Ishikawa (cell line): ENCODE data around the gene PPM1F.

Experiments
- CEBPB ChIP-seq: IDR thresholded peaks from 2 replicates; pipeline ENCODE4 v1.6.1; 2012
- CREB1 ChIP-seq: IDR thresholded peaks from 2 replicates; pipeline ENCODE4 v1.6.1; 2012; ENCODE audit warnings: low read depth
- EGR1 ChIP-seq: IDR thresholded peaks from 2 replicates; pipeline ENCODE4 v1.6.1; 2012
- EP300 ChIP-seq: IDR thresholded peaks from 2 replicates; pipeline ENCODE4 v1.6.1; 2012; ENCODE audit warnings: borderline replicate concordance
- FOXM1 ChIP-seq: IDR thresholded peaks from 2 replicates; pipeline ENCODE4 v1.6.1; 2012; ENCODE audit warnings: low read depth, borderline replicate concordance
- MAX ChIP-seq: IDR thresholded peaks from 2 replicates; pipeline ENCODE4 v1.6.1; 2012
- NFIC ChIP-seq: IDR thresholded peaks from 2 replicates; pipeline ENCODE4 v1.6.1; 2012
- RAD21 ChIP-seq: IDR thresholded peaks from 2 replicates; pipeline ENCODE4 v1.6.1; 2012; ENCODE audit warnings: low read depth
- TAF1 ChIP-seq: IDR thresholded peaks from 2 replicates; pipeline ENCODE4 v1.6.1; 2012; ENCODE audit warnings: low read depth, mild to moderate bottlenecking
- TCF12 ChIP-seq: IDR thresholded peaks from 2 replicates; pipeline ENCODE4 v1.6.1; 2012; ENCODE audit warnings: low read depth
- TEAD4 ChIP-seq: IDR thresholded peaks from 2 replicates; pipeline ENCODE4 v1.6.1; 2012
- YY1 ChIP-seq: IDR thresholded peaks from 2 replicates; pipeline ENCODE4 v1.6.1; 2012; ENCODE audit warnings: low read depth
- ZBTB7A ChIP-seq: IDR thresholded peaks from 2 replicates; pipeline ENCODE4 v1.6.1; 2012; ENCODE audit warnings: low read depth
- TF ChIP-seq, protein P1 (sequence below): IDR thresholded peaks from 2 replicates; pipeline ENCODE4 v1.6.1; 2012
- TF ChIP-seq, protein P2 (sequence below): IDR thresholded peaks from 2 replicates; pipeline ENCODE4 v1.6.1; 2012; ENCODE audit warnings: low read depth, mild to moderate bottlenecking

Gene PPM1F

DNA sequence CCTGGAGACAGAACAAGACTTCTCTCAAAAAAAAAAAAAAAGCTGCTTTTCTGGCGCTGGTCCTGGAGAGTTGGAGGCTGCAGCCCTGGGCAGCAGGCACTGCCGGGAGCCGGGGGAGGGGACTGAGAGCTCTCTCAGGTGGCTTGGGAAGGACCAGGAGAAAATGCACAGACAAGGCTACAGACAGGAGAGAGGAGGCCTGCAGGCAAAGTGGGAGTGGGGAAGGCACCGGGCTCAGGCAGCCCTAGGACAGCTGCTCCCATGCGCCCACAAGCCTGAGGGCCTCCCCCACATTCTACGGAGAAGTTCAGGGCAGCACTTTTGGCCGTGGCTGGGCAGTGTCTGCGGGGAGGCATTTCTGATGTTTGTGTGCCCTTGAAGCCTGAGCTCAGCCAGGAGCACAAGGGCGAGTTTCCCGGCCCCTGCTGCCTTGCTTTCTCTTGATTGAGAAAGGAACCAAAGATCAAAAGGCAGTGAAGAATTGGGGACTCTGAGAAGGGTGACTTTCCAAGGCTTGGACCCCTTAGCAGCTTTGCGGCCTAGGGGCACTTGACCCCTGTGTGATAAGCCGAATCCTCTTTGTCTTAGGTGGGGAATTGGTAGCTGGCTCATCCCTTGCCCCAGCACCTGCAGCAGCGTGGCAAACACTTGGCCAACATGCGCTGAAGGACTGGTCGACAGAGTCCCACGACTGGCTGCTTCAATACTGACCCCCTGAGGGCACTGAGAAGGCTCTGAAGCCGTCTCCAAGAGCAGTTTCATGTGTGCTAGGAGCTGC, 35.3 kb downstream of the PPM1F start:
- TF ChIP-seq, protein P1, sequence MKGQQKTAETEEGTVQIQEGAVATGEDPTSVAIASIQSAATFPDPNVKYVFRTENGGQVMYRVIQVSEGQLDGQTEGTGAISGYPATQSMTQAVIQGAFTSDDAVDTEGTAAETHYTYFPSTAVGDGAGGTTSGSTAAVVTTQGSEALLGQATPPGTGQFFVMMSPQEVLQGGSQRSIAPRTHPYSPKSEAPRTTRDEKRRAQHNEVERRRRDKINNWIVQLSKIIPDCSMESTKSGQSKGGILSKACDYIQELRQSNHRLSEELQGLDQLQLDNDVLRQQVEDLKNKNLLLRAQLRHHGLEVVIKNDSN: no peak
- TF ChIP-seq YY1 (no peak), RAD21 (no peak), TCF12 (no peak), NFIC (no peak), ZBTB7A (no peak), TEAD4 (no peak), FOXM1 (no peak), CREB1 (no peak), CEBPB (no peak), EP300 (no peak), MAX (no peak), TAF1 (no peak), EGR1 (no peak)
- TF ChIP-seq, protein P2, sequence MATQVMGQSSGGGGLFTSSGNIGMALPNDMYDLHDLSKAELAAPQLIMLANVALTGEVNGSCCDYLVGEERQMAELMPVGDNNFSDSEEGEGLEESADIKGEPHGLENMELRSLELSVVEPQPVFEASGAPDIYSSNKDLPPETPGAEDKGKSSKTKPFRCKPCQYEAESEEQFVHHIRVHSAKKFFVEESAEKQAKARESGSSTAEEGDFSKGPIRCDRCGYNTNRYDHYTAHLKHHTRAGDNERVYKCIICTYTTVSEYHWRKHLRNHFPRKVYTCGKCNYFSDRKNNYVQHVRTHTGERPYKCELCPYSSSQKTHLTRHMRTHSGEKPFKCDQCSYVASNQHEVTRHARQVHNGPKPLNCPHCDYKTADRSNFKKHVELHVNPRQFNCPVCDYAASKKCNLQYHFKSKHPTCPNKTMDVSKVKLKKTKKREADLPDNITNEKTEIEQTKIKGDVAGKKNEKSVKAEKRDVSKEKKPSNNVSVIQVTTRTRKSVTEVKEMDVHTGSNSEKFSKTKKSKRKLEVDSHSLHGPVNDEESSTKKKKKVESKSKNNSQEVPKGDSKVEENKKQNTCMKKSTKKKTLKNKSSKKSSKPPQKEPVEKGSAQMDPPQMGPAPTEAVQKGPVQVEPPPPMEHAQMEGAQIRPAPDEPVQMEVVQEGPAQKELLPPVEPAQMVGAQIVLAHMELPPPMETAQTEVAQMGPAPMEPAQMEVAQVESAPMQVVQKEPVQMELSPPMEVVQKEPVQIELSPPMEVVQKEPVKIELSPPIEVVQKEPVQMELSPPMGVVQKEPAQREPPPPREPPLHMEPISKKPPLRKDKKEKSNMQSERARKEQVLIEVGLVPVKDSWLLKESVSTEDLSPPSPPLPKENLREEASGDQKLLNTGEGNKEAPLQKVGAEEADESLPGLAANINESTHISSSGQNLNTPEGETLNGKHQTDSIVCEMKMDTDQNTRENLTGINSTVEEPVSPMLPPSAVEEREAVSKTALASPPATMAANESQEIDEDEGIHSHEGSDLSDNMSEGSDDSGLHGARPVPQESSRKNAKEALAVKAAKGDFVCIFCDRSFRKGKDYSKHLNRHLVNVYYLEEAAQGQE: no peak

DNA sequence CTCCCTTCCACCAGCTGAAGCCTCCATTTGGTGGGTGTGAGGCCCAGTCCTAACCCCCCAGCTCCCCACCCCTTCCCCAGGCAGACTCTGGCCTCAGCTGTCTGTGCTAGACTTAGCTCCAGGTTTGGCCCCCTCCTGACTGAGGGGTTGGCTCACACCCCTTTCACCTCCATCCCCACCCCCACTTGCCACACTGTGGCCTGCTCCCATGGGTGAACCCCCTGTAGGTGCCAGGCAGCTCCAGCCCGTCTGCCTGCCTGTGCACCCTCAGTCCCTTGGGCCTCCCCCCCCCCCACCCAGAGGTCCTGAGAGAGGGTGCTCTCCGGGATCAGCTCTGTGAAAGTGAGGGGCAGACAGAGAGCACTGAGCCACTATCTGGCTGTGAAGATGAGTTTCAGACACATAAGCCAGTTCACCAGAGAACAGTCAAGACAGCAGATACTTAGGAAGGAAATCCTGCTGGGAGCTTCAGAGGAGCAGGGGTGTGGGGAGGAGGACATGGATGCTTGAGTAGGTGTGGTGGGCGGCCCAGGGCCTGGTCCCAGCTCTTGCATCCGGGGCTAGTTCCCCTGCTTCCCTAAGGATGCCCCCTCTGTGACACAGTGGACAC, 36.2 kb downstream of the PPM1F start:
- no peak for TF ChIP-seq FOXM1
- TF ChIP-seq MAX: no peak
- TF ChIP-seq TCF12: no peak
- TF ChIP-seq YY1: no peak
- TF ChIP-seq NFIC: no peak
- TF ChIP-seq TAF1: no peak
- TF ChIP-seq RAD21: no peak
- TF ChIP-seq TEAD4: no peak
- no peak for TF ChIP-seq CEBPB
- TF ChIP-seq ZBTB7A: no peak
- TF ChIP-seq CREB1: no peak
- TF ChIP-seq EP300: no peak
- TF ChIP-seq EGR1: no peak
- TF ChIP-seq, protein P2: no peak

- TF ChIP-seq MAX (no peak), TAF1 (no peak), CEBPB (no peak), TCF12 (no peak), EP300 (no peak), NFIC (no peak), CREB1 (no peak), EGR1 (no peak), FOXM1 (no peak), YY1 (no peak), ZBTB7A (no peak)
- TF ChIP-seq, protein P2: no peak
Measured at GRCh38 chr22:21915624-21916308, 36.9 kb downstream of the PPM1F start.

DNA sequence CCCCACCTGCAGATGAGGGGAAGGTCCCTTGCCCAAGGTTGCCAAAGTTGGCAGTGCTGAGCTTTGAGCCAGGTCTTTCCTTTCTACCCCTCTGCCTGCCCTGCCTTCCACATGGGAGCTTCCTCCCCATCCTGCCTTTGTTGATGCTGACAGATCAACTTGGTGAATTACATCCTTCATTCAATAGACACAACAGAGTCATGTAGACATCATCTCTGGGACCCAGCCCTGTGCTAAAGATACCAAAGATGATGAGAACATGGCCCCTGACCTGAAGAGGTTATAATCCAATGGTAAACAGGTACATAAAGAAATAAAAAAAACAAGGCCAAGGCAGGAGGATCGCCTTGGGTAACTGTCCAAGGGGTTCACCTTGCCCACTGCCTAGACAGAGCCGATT, 42.8 kb downstream of the PPM1F start:
- no peak for TF ChIP-seq TEAD4
- no peak for TF ChIP-seq EGR1
- TF ChIP-seq TAF1: no peak
- no peak for TF ChIP-seq CEBPB
